ENCODE measurements around the gene PPARG.
A peak's percentile ranks its signal among the peaks of the same experiment; 100 is the strongest.
"Not testable (repeated sequence)": the region's sequence is repeated elsewhere in the genome, so short reads cannot be mapped to it uniquely, and the experiment has no call there.

PPARG gene

DNA sequence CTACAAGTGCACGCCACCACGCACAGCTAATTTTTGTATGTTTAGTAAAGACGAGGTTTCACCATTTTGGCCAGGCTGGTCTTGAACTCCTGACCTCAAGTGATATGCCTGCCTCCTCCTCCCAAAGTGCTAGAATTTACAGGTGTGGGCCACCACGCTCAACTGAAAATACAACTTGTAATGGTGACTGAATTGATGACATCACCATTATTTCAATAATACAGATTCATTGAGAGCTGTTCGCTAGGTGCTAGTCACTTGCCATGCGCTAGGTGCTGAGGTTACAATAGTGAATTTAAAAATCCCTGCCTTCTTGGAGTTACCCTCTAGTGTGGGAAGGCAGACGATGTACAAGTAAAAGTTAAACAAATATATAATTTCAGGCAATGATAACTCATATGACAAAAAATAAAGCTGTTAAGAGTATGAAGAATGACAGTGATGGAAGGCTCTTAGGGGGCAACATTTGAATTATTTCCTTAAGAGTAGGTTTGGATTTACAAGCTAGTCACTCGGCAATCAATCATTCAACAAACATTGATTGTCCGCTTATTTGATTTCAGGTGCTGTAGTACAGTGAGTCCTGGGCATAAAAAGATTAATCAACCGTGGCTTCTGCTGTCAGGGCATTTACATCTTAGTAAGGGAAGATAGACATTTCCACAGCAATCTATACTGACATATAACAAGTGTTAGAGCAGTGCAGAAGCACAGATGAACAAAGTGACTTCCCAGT lies 9.1 kb upstream of the PPARG start:
- DNase-seq: no peak

DNA sequence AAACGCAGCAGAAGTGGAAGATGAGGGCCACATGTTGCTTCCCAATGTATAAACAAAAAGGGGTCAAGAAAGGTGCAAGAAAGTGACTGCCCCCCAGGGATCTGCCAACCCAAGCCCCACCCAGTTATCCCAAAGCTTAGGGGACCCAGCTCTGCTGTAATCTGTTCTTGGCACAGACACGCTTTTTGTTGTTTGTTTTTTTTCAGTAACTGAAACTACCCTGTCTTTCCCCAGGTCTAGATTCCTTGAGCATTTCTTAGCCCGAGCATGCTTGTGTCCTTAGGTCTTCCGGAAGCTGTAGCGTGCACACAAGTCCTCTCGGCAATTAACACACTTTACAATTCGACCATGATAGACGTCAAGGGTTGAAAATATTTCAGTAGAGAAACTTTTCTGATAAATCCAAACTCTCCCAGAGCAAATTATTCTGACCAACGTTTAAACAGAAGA lies 8.5 kb upstream of the PPARG start:
- DNase-seq: peak; percentile 49

DNA sequence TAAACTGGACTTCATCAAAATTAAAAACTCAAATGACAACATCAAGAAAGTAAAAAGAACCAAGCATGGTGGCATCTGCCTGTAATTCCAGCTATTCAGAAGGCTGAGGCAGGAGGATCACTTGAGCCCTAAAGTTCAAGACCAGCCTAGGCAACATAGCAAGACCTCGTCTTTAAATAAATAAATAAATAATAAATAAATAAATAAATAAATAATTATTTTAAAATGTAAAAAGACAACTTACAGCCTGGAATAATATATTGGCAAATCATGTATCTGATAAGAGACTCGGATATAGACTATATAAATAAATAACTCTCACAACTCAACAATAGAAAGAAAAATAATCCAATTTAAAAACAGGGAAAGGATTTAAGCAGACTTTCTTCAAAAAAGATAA lies 4.3 kb upstream of the PPARG start:
- DNase-seq: no peak

DNA sequence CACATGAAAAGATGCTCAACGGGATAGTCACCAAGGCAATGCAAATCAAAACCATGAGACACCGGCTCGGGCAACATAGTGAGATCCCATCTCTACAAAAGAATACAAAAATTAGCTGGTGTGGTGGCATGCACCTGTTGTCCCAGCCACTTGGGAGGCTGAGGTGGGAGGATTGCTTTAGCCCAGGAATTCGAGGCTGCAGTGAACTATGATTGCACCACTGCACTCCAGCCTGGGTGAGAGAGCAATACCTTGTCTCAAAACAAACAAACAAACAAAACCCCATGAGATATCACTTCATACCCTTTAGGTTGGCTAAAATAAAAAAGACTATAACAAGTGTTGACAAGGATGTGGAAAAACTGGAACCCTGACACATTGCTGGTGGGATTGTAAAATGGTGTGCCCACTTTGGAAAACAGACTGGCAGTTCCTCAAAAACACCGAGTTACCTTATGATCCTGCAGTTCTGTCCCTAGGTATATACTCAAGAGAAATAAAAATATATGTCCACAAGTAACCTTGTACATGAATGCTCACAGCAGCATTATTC lies 3.8 kb upstream of the PPARG start:
- no peak for DNase-seq

DNA sequence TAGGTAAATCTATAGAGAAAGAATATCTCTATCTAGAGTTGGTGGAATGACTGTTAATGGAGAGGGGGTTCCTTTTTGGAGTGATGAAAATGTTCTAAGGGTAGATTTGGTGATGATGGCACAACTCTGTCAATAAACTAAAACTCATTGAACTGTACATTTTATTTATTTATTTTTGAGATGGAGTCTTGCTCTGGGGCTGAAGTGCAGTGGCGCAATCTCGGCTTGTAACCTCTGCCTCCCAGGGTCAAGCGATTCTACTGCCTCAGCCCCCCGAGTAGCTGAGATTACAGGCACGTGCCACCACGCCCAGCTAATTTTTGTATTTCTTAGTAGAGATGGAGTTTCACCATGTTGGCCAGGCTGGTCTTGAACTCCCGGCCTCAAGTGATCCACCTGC lies 3.1 kb upstream of the PPARG start:
- not testable (repeated sequence) for DNase-seq

DNA sequence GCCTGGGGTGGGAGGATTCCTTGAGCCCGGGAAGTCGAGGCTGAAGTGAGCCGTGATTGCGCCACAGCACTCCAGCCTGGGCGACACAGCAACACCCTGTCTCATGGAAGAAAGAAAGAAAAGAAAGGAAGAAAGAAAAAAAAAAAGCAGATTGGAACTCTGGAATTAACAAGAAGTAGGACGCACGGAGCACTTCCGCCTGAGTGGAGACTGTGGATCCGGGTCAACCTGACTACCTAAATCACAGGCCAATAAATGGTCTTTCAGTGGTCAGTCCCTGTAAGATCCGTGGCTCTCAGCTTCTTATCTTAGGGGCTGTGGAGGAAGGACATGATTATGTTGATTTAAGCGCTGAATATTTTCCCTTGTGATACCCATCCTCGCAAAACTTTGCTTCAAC lies 2.4 kb upstream of the PPARG start:
- peak; percentile 15 for DNase-seq

DNA sequence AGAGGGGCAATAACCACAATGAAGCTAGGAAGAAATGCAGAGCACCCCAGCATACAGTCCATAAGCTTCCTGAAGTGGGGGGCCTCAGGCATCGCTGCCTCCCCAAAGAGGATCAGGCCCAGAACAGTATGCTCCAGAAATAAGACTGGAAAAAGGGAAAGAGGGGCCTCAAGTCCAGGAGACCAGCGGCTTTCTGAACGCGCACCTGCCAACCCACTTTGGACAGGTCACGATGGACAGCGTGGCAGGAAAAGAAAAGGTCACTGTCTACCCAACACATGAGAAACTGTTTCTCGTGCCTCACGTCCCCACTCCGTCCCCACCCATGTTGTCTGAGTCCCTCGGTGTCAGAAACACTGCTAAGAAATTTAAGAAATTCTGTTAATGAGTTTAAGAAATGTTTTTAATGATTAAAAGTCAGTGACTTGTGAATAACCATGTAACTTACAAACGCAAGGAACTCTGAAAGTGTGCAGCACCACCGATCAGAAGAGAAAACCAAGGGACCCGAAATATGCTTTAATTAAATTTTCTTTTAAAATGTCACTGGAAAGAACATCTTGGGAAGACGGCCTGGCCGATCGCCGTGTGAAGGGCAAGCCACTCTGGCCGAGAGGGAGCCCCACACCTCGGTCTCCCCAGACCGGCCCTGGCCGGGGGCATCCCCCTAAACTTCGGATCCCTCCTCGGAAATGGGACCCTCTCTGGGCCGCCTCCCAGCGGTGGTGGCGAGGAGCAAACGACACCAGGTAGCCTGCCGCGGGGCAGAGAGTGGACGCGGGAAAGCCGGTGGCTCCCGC lies 1.7 kb upstream of the PPARG start:
- DNase-seq: peak; percentile 16

DNA sequence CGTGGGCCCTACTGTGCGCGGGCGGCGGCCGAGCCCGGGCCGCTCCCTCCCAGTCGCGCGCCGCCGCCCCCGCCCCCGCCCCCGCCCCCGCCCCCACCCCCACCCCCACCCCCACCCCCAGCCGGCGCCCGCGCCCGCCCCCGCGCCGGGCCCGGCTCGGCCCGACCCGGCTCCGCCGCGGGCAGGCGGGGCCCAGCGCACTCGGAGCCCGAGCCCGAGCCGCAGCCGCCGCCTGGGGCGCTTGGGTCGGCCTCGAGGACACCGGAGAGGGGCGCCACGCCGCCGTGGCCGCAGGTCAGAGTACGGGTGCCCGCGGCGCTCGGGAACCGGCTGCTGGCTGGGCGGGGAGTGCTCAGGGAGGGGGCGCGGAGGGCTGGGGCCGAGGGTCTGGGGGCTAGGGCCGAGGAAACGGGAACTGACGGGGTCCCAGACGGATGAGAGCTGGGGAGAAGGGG lies 1.1 kb upstream of the PPARG start:
- peak; percentile 58 for DNase-seq

DNA sequence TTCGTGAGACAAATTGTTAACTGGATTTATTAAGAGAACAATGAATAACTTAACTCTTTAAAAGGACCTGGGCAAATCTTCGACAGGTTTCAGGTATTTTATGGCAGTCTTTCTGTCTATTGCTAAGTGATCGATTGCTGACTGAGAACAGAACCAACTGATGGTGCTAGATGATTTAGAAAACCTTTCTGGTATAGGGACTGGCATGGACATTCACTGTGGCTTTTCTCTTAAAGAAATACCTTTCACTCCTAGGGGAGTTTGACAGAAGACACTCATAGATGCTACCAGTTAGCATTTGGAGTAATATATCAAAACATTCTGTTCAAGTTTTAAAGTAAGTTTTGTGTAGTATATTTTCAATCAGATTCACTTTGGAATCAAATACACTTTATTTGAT lies 654 bp downstream of the PPARG start:
- DNase-seq: no peak

DNA sequence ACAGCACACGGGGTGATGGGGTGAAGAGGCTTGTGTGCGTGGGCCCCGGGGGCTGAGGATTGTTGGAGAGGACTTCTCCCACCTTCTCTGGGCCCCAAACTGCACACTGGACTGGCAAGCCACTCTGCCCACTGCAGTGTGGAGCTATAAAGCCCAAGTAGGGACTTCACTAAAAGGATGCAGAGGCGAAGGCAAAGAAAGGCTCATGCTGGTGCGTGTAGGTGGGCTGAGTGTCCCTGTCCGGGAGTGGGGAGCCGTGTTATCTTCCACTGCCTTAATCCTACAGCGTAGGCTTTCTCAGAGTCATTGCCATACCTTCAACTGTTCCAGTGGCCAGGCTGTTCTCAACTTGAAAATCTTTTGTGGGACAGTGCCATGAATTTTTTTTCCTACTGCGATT lies 3.9 kb downstream of the PPARG start:
- no peak for DNase-seq

DNA sequence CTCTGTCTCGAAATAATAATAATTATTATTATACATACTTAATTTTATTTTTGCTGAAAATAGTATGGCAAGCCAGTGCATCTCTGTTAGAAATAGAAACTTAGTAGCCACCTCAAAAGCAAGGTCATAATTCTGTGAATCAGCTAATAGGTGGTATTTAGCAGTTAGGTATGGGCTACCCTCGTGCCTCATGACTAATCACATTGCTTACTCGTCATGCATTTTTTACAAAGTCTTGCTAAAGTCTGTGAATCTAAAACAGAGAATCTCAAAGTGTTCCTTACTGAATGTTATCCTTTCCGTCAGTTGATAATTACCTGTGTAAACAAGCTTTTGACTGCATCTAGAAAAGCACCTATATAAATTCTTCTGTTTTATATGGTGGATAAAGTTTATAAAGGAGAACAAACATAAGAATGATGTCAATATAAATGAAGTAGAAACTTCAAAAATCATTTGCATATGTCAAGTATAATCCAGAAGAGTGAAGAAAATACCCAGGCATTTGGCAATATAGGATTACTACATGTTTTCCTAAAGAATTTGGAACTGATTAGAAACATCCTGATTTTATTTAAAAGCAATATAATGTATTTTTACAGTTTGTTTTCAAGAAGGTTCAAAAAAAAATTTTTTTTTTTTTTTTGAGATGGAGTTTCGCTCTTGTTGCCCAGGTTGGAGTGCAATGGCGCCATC lies 6.2 kb downstream of the PPARG start:
- DNase-seq: peak; percentile 91

DNA sequence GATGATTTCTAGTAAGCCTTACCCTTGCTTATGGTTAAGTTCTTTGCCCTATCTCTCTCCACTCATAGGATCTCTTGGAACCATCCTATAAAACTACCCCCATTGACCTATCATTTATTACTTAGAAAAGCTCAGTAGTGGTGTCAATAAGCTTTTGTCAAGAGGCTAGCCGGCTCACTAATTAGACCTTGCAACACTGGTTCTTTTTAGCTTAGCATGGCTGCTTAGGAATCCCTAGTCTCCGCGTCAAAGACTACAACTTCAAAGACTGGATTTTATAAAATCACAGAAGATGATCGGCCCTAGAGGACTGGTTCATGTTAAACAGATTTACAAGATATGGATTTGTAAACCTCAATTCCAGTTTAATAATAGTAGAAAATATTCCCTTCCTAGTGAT lies 7.6 kb downstream of the PPARG start:
- DNase-seq: no peak

DNA sequence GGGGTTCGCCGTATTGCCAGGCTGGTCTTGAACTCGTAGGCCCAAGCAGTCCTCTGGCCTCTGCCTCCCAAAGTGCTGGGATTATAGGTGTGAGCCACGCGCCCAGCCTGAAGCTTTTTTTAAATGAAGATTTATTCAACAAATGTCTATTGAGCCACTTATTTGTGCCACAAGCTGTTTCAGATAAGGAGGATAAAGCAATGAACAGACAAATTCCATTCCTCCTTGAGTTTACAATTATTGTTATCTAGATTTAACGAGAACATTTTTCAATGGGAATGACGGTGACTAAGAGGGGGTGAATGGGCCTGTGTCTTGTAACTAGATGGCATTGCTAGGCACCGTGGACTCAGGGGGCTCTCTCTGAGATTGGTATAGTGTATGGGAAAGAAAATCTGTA lies 10.2 kb downstream of the PPARG start:
- DNase-seq: no peak

DNA sequence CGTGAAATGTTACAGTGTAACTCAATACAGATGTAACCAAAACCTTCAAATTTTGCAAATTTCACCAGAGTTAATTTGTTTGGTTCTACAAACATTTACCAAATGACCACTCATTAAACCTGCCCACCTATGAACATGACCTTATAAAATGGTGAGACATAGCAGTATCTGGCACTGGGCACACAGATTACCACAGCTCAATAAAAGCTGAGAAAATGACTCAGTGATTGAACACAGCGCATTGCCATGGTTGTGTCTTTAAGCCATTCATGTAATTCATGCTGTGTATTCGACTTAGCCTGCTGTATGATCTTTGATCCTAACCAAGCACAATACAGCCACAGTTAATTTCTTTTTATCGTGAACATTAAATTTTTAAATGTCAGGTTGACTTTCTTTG lies 11.3 kb downstream of the PPARG start:
- peak; percentile 32 for DNase-seq

DNA sequence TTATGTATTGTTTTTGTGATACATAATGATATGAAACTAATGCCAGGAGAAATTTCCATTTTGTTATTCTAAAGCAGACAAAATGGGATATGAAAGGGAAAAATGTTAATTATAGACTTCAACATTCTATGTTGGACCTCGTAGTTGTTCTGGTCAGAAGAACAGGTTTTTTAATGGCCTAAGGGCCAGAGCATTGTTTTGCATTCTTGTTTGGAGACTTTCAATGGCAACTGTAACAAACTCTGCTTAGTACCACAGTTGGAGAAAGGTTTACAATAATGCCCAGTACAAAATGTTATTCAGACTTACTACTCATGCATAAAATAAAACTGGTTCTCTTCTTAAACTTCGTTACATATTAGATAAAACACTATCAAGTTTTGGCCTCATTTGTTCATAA lies 12.2 kb downstream of the PPARG start:
- no peak for DNase-seq

DNA sequence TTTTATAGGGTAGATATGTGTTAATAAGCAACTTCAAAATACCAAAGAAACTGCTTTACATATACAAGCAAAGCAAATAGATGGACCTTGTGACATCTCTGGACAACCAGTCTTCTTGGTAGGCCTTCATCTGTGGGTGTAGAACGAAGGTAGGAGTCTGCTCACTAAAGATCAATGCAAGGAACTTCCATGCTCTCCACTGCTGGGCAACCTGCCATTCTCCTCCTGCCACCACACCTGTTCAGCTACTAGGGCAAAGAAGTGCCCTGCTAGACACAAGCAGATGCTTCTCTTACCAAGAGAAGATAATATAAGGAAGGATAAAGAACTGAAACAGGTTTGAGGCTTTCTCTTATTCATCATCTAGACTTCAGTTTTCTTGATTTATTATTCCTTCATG lies 12.6 kb downstream of the PPARG start:
- no peak for DNase-seq

DNA sequence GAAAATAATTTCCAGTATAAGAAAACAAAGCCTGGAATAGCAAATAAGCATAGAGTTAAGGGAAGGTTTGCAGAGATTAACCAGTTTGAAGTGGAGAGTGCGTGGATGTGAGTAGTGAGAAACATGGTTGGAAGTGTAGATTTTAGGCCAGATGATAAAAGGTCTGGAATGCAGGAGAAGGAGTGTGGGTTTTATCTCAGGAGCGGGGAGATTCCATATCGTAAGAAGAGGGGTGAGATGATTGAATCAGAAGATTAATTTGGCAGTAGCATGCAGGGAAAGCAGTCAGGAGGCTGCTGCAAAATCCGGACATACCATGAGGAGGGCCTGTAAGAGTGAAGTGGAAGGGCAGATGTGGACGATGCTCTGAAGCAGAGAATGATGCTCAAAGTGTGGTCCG lies 13.7 kb downstream of the PPARG start:
- DNase-seq: no peak

DNA sequence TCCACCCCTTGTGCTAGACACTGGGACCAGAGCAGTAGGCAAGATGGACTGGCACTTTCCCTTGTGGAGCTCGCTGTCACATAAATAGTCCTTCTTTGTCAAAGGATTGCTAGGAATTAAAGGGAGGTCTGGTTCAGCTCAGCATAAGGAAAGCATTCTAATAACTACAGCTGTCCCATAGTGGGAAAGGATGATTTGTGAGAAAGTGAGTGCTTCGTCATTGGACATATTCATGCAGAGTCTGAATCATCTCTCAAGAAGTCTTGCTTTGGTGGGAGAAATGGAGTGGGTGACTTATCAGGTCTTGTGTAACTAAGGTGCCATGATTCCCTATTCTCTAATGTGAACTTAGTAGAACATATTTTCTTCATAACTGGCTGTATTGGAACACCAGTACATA lies 14.7 kb downstream of the PPARG start:
- peak; percentile 99 for DNase-seq

DNA sequence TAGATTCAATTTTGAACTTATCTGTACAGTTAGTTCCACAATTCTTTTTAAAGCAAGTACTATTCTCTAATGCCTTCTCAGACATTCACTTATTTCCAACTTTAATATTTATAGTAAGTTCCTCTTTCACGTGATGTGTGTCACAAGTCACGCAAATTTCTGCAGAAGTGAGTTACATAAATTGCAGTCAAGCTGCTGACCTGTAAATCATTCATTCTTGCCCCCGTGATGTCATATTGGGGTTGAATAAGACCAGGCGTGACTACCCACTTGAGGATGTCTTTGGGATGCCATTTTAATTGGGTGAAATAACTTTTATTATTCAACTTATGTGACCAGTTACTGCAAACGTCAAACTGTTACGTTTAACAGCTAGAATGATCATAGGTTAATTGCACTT lies 15.1 kb downstream of the PPARG start:
- DNase-seq: no peak

DNA sequence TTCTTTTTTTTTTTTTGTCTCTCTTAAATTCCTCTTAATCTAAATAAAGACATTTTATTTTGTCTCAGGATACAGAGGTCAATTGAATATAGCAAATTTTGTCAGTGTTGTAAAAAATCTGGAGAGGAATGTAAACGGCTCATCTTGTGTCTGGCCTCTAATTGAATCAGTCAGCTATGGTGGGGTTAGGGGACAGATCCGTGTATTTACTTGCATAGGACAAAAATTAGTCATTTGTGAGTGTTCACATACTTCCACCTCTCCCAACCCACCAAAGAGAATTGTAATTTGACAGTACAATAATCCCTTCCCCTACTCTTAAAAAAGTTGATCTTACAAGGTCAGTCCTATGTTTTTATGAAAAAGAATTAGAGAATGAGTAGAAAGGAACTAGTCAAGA lies 18.3 kb downstream of the PPARG start:
- peak; percentile 60 for DNase-seq

DNA sequence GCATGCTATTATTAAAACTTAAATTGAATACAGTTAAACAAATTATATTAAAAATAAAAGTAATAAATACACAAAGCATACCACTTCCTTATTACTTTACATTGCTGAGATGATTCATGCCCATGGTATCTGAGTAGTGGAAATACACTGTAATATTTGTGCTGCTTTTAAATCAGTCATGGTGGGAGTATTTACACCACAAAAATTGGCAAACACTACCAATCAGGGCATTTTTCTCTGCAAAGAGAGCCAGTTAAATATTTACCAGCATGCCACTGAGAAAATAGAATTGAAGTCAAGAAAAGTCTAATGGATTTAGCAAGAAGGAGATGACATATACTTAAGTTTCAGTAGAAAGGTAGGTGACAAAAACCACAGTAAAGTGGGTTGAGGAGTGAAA lies 19.6 kb downstream of the PPARG start:
- DNase-seq: peak; percentile 90

DNA sequence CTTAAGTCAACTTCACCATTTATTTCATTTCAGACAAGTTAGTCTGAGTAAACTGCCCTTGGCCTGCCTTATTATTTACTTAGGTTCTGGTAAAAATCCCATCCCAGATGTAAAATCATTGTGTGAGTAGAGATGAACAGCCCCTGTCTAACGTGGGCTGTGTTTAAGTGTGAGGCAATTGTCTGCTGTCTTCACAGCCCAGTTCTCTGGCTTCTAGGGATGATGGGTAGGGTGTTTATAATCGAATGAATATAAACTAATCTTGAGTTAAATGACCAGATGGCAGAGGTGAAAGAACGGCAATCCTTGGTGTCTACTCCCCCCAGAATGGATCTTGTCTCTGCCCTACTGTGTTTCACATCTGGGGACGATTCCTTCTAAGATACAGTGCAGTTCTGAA lies 20.8 kb downstream of the PPARG start:
- DNase-seq: no peak

DNA sequence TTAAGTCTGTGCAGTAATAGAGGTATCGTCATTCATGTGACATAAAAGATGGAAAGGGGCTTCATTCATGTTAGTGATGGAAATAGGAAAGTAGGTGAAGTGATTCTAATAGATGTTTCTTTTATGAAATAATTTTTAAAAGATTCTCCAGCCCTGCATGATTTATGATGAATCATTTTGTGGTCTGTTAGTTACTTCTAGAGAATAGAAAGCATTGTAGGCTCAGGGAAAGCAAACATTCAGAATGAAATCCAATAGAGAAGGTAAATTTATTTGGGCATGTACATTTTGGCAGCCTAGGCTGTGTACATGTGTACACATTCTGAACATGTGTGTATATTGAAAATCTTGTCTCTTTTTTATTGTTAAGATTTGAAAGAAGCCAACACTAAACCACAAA lies 23.1 kb downstream of the PPARG start:
- peak; percentile 63 for DNase-seq

DNA sequence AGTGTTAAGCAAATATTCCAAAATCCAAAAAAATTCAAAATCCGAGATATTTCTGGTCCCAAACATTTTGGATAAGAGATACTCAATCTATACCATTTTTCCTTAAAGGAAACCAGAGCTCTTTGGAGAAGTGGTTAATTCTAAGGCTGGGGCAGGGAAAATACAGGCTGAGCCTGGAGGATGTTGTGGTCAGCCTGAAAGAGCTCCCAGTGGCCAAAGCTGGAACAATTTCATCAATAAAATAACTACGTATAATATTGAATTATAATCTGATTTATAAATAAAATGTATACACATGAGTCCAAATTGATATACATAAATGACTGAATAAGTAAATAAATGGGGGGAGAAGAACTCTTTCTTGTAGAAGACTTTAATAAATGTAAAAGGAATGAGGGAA lies 24.6 kb downstream of the PPARG start:
- no peak for DNase-seq
